T-cell (primary cell): ENCODE results near the gene SLC1A5. TPM values are rescaled to one million over a fixed set of nuclear protein-coding genes. Genes with fewer than 3 reads are reported as not detected.

Experiments
- ATAC-seq, 4 experiments: fragments of 200-7000 bp in 3 of 4; fragments of 150-1000 bp in 1 of 4; cut with Tn5 transposase; replicated peaks in 1 of 4; 1 replicate in 3 of 4; 2 replicates in 1 of 4; pipeline ENCODE4 v1.10.0; 2021; ENCODE audit warnings: moderate library complexity in 3 of 4, mild to moderate bottlenecking in 2 of 4, moderate number of reproducible peaks in 1 of 4
- CTCF ChIA-PET, 2 donors: fragments of 300-600 bp; sonication (Branson Sonifier 250); formaldehyde crosslinking; loops; one replicate each; lab custom pipeline; 2022; ENCODE audit warnings: antibody characterized with exemption in 2 of 2; lab: Charles Lee
- POLR2A ChIA-PET, 2 donors: fragments of 300-600 bp; sonication (Branson Sonifier 250); formaldehyde crosslinking; loops; one replicate each; lab custom pipeline; 2022; ENCODE audit warnings: antibody characterized with exemption in 2 of 2; lab: Charles Lee
- DNase-seq, 35 experiments: peaks; one replicate each; pipeline versions ENCODE4 v3.0.0 to v3.0.0-alpha.2; 2013 to 2023
- H3K27ac ChIP-seq: one replicate; pipeline ENCODE4 v1.5.1; 2013; ENCODE audit warnings: low read length
- H3K27me3 ChIP-seq, 2 experiments: replicated peaks in 1 of 2; 1 replicate in 1 of 2; 2 replicates in 1 of 2; pipeline versions ENCODE4 v1.6.1 to v1.7.0; 2013; ENCODE audit warnings: low read length in 1 of 2, mixed read lengths in 1 of 2; ENCODE audit not compliant: control insufficient read depth in 2 of 2, insufficient read depth in 2 of 2; ENCODE audit errors: extremely low read depth in 1 of 2
- H3K36me3 ChIP-seq, 2 donors: 1 replicate in 1 of 2; 2 replicates in 1 of 2; pipeline versions ENCODE4 v1.6.1 to v1.7.0; 2013; ENCODE audit warnings: low read length in 1 of 2; ENCODE audit not compliant: control insufficient read depth in 2 of 2, insufficient read depth in 1 of 2; ENCODE audit errors: extremely low read depth in 1 of 2
- H3K4me1 ChIP-seq, 2 experiments: 1 replicate in 1 of 2; 2 replicates in 1 of 2; pipeline versions ENCODE4 v1.6.1 to v1.7.0; 2013; ENCODE audit warnings: low read length in 2 of 2, mixed read lengths in 1 of 2; ENCODE audit not compliant: insufficient read depth in 2 of 2, control insufficient read depth in 1 of 2; ENCODE audit errors: extremely low read depth in 1 of 2
- H3K4me3 ChIP-seq, 2 donors: 1 replicate in 1 of 2; 2 replicates in 1 of 2; pipeline versions ENCODE4 v1.5.1 to v1.7.0; 2013; ENCODE audit warnings: mild to moderate bottlenecking in 2 of 2, low read length in 1 of 2, moderate library complexity in 1 of 2; ENCODE audit not compliant: control insufficient read depth in 1 of 2; ENCODE audit errors: extremely low read depth in 1 of 2
- H3K9me3 ChIP-seq: 2 replicates; pipeline ENCODE4 v1.7.0; 2013
- H3K27ac Mint-ChIP-seq, 2 donors: one replicate each; pipeline ENCODE4 v1.8.0; 2020 to 2021; ENCODE audit warnings: mild to moderate bottlenecking in 2 of 2, mixed read lengths in 2 of 2
- H3K27me3 Mint-ChIP-seq, 2 donors: one replicate each; pipeline ENCODE4 v1.8.0; 2021 to 2022; ENCODE audit warnings: mixed read lengths in 2 of 2
- H3K36me3 Mint-ChIP-seq: one replicate; pipeline ENCODE4 v1.8.0; 2021; ENCODE audit warnings: mixed read lengths
- H3K4me1 Mint-ChIP-seq, 3 donors: one replicate each; pipeline ENCODE4 v1.8.0; 2020 to 2022; ENCODE audit warnings: mixed read lengths in 3 of 3, mild to moderate bottlenecking in 1 of 3
- H3K4me3 Mint-ChIP-seq, 3 donors: one replicate each; pipeline ENCODE4 v1.8.0; 2020 to 2022; ENCODE audit warnings: mild to moderate bottlenecking in 3 of 3, mixed read lengths in 3 of 3, moderate library complexity in 3 of 3
- H3K9me3 Mint-ChIP-seq, 3 donors: one replicate each; pipeline ENCODE4 v1.8.0; 2020 to 2022; ENCODE audit warnings: mixed read lengths in 3 of 3
- WGBS: methylation state at CpG from one replicate; pipeline ENCODE4 v1.1.5; 2013; ENCODE audit warnings: missing lambda C conversion rate; ENCODE audit not compliant: insufficient coverage; 5-methylcytosine and 5-hydroxymethylcytosine counted together
- total RNA-seq, 35 experiments: library from RNA in 6 of 35; stranded (reverse) in 6 of 35; fragments of 120-200 nt in 1 of 35; gene quantifications; one replicate each; pipeline versions ENCODE4 v1.2.1 to v1.2.4 and lab custom pipeline; 2013 to 2026

Gene SLC1A5
- 10 to 100 TPM in 4 of 5 donors, 1 to 10 TPM in 1; 7.6 to 50.5 (median 47.7) TPM for total RNA-seq
- total RNA-seq (2013) = 12.9 TPM
- total RNA-seq (lab: John Stamatoyannopoulos, UW) = 17.5 to 870 (median 48.3) reads per million in 29 experiments

GRCh38 chr19:46788262-46788967 is at the start of gene SLC1A5:
TSS of gene SLC1A5 (minus strand) at chr19:46788594. CDS start at chr19:46787965, 629 bp downstream.
- ChIA-PET POLR2A (interaction anchor here in 1 of 2 donors (1.0 kb wide), 1 partner anchor 74 kb away, joined by 3 read pairs; no protein-coding TSS in a partner anchor), CTCF (interaction anchor here in 1 of 2 donors (2.5 kb wide), 1 partner anchor 52 kb away, joined by 13 read pairs; no protein-coding TSS in a partner anchor)
- H3K36me3 Mint-ChIP-seq = peaks cover 7% of the 10 kb centered on the region
- H3K9me3 Mint-ChIP-seq = no peaks in the 10 kb centered on the region
- ATAC-seq (peak; percentile 80 to 83 (median 82)), DNase-seq (peak; percentile 84 to 96 (median 91))
- peak within 1 kb of the TSS; percentile 86 to 92 (median 88) for H3K4me3 Mint-ChIP-seq
- H3K27me3 ChIP-seq = peaks cover 0 to 2% of the 10 kb centered on the region in 2 experiments
- H3K27ac Mint-ChIP-seq = peak within 1 kb of the TSS; percentile 71 to 90
- no peaks in the 10 kb centered on the region for H3K36me3 ChIP-seq
- H3K4me1 Mint-ChIP-seq = peaks cover 57 to 69% (median 67%) of the 10 kb centered on the region in 3 donors
- H3K9me3 ChIP-seq = no peaks in the 10 kb centered on the region
- H3K27me3 Mint-ChIP-seq = no peaks in the 10 kb centered on the region
- 0% methylated on average over 24 of the region's 46 CpGs for WGBS
- H3K27ac ChIP-seq = peak within 1 kb of the TSS; percentile 52
- H3K4me3 ChIP-seq = peak within 1 kb of the TSS; percentile 81 to 94
- H3K4me1 ChIP-seq = peaks cover 31 to 66% of the 10 kb centered on the region in 2 experiments

DNA sequence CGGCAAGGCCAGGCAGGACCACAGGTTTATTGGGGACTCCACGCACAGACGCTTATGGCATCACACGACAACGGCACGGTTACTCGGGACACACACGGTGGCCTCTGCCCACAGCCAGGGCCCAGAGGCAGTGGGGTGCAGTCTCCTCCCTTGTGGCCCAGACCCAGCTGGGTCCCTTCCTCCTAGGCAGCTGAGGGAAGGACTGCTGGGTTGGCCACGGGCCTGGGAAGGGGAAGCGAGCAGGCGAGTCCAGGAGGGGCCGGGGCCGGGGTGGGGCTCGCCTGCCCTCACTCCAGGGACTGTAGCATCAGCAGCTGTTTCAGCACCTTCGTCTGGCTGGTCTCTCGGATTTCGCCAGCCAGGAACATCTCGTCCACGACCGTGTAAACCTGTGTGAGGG is 49.8 kb upstream of the SLC1A5 start:
- H3K36me3 Mint-ChIP-seq = peaks cover 24% of the 10 kb centered on the region
- Histone ChIP-seq H3K4me3 (no peak overlapping the region), H3K9me3 (no peaks in the 10 kb centered on the region), H3K4me1 (peaks cover 0 to 7% of the 10 kb centered on the region in 2 experiments), H3K27ac (no peak overlapping the region), H3K36me3 (peaks cover 11 to 34% of the 10 kb centered on the region in 2 donors), H3K27me3 (no peaks in the 10 kb centered on the region)
- no peak overlapping the region for H3K4me3 Mint-ChIP-seq
- no peak for ATAC-seq
- no peaks in the 10 kb centered on the region for H3K9me3 Mint-ChIP-seq
- ChIA-PET POLR2A (no interaction called here), CTCF (interaction anchor here (0.6 to 1.2 kb wide), 3 partner anchors 80 to 1020 kb away, joined by 3 to 6 read pairs (median 3); no protein-coding TSS in a partner anchor)
- no peak overlapping the region for H3K27ac Mint-ChIP-seq
- 92% methylated on average over 19 of the region's 20 CpGs for WGBS
- peaks cover 0 to 5% (median 3%) of the 10 kb centered on the region in 3 donors for H3K4me1 Mint-ChIP-seq
- DNase-seq = no peak
- no peaks in the 10 kb centered on the region for H3K27me3 Mint-ChIP-seq

DNA sequence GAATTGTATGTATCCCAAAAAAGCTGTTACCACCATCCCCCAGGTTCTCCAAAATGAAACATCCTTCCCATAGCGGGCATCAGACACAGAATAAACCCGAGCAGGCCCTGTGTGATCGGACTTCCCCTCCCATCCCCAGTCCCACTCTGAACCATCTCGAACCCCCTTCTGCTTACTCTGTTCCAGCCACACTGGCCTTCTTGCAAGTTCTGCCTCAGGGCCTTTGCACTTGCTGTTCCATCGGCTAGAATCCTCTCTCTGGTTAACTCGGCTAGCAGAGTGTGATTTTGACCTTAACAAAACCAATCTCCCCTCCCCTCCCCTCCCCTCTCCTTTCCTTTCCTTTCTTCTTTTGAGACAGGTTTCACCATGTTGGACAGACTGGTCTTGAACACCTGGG is 46.6 kb upstream of the SLC1A5 start:
- peaks cover 8 to 14% of the 10 kb centered on the region in 2 donors for H3K36me3 ChIP-seq
- ChIA-PET POLR2A (no interaction called here), CTCF (no interaction called here)
- peaks cover 0 to 7% of the 10 kb centered on the region in 2 experiments for H3K27me3 ChIP-seq
- Mint-ChIP-seq H3K9me3 (no peaks in the 10 kb centered on the region), H3K27me3 (peaks cover 0 to 2% of the 10 kb centered on the region in 2 donors), H3K36me3 (peaks cover 14% of the 10 kb centered on the region), H3K27ac (no peak overlapping the region), H3K4me1 (no peaks in the 10 kb centered on the region), H3K4me3 (no peak overlapping the region)
- 92% methylated on average over 5 of the region's 6 CpGs for WGBS
- no peak overlapping the region for H3K4me3 ChIP-seq
- no peak overlapping the region for H3K27ac ChIP-seq
- no peak for DNase-seq
- no peaks in the 10 kb centered on the region for H3K4me1 ChIP-seq
- ATAC-seq = no peak
- H3K9me3 ChIP-seq = no peaks in the 10 kb centered on the region

DNA sequence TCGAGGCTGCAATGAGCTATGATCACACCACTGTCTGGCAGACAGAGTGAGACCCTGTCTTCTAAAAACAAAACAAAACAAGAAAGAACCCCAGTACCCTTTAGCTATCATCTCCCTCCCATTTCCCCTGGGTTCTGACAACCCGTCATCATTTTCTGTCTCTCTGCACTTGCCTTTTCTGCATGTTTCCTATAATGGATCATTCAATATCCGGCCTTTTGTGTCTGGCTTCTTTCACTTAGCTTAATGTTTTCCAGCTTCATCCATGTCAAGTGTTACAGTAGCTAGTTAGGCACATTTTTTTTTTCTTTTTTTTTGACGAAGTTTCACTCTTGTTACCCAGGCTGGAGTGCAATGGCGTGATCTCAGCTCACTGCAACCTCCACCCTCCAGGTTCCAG is 45.7 kb upstream of the SLC1A5 start:
- ChIA-PET POLR2A (interaction anchor here in 1 of 2 donors (0.6 kb wide), 1 partner anchor 29 kb away, joined by 3 read pairs; no protein-coding TSS in a partner anchor), CTCF (interaction anchor here in 1 of 2 donors (0.8 kb wide), 1 partner anchor 64 kb away, joined by 3 read pairs; no protein-coding TSS in a partner anchor)
- no peak for DNase-seq
- Mint-ChIP-seq H3K27ac (no peak overlapping the region), H3K4me3 (no peak overlapping the region), H3K4me1 (no peaks in the 10 kb centered on the region), H3K27me3 (peaks cover 0 to 2% of the 10 kb centered on the region in 2 donors), H3K9me3 (no peaks in the 10 kb centered on the region), H3K36me3 (peaks cover 11% of the 10 kb centered on the region)
- 73% methylated on average over 4 of the region's 5 CpGs for WGBS
- H3K4me3 ChIP-seq = no peak overlapping the region
- no peak overlapping the region for H3K27ac ChIP-seq
- peaks cover 0 to 7% of the 10 kb centered on the region in 2 experiments for H3K27me3 ChIP-seq
- no peaks in the 10 kb centered on the region for H3K4me1 ChIP-seq
- ATAC-seq = no peak
- H3K36me3 ChIP-seq = peaks cover 7 to 8% of the 10 kb centered on the region in 2 donors
- no peaks in the 10 kb centered on the region for H3K9me3 ChIP-seq

DNA sequence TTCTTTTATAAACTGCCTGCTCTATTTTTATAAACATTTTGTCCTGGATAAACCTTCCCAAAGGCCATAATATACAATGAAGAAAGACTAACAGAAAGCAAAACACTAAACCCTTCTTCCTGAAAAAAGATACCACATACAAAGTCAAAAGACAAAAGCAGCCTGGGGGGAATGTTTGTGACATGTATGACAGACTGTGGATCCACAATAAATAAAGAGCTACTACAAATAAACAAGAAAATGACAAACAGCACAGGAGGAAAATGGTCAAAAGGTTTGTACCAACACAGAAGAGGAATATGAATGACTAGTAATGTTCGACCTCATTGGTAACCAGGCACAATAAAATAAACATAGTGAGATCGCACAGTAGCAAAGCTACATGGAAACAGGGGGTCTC is 42.5 kb upstream of the SLC1A5 start:
- Mint-ChIP-seq H3K9me3 (no peaks in the 10 kb centered on the region), H3K36me3 (peaks cover 3% of the 10 kb centered on the region), H3K4me1 (no peaks in the 10 kb centered on the region), H3K27ac (no peak overlapping the region), H3K4me3 (no peak overlapping the region), H3K27me3 (peaks cover 0 to 2% of the 10 kb centered on the region in 2 donors)
- ATAC-seq (no peak), DNase-seq (no peak)
- no peaks in the 10 kb centered on the region for H3K36me3 ChIP-seq
- peaks cover 0 to 9% of the 10 kb centered on the region in 2 experiments for H3K27me3 ChIP-seq
- H3K9me3 ChIP-seq = no peaks in the 10 kb centered on the region
- no peak overlapping the region for H3K4me3 ChIP-seq
- H3K27ac ChIP-seq = no peak overlapping the region
- POLR2A ChIA-PET = no interaction called here
- CTCF ChIA-PET = no interaction called here
- H3K4me1 ChIP-seq = no peaks in the 10 kb centered on the region
- 100% methylated on average over 1 of the region's 2 CpGs for WGBS

DNA sequence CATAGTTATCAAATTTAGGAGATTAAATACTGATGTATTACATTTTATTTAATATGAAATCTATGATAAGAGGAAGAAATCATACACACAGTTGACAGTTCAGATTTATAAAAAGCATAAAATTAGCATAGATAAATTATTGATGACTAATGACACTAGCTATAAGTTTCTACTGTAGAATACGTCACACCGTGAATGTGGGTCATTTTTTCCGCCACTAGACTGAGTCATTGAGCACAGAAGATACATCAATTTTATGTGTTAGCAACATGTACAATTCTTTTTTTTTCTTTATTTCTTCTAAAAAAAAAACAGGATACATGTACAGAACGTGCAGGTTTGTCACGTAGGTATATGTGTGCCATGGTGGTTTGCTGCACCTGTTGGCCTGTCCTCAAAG is 40.1 kb upstream of the SLC1A5 start:
- H3K36me3 Mint-ChIP-seq = no peaks in the 10 kb centered on the region
- Histone ChIP-seq H3K27ac (no peak overlapping the region), H3K27me3 (peaks cover 0 to 9% of the 10 kb centered on the region in 2 experiments), H3K36me3 (no peaks in the 10 kb centered on the region), H3K4me1 (peaks cover 0 to 4% of the 10 kb centered on the region in 2 experiments), H3K4me3 (no peak overlapping the region), H3K9me3 (no peaks in the 10 kb centered on the region)
- ChIA-PET POLR2A (no interaction called here), CTCF (interaction anchor here in 1 of 2 donors (0.5 kb wide), 1 partner anchor 1455 kb away, joined by 3 read pairs; no protein-coding TSS in a partner anchor)
- no peak overlapping the region for H3K4me3 Mint-ChIP-seq
- no peak overlapping the region for H3K27ac Mint-ChIP-seq
- no CpG with 5 or more reads among the region's 5 CpGs for WGBS
- DNase-seq (no peak), ATAC-seq (no peak)
- peaks cover 0 to 10% (median 0%) of the 10 kb centered on the region in 3 donors for H3K4me1 Mint-ChIP-seq
- H3K27me3 Mint-ChIP-seq = peaks cover 0 to 2% of the 10 kb centered on the region in 2 donors
- no peaks in the 10 kb centered on the region for H3K9me3 Mint-ChIP-seq
